Keratinocyte (primary cell): ENCODE data around the gene FIGN.

ENCODE experiments used
- CTCF ChIP-seq, 3 experiments: IDR thresholded peaks in 1 of 3; conservative IDR thresholded peaks in 1 of 3; optimal IDR thresholded peaks in 1 of 3; 2 replicates in 2 of 3; 3 replicates in 1 of 3; pipeline versions ENCODE3 to v1.5.1; 2011; ENCODE audit warnings: low read length in 3 of 3, mild to moderate bottlenecking in 3 of 3, moderate library complexity in 2 of 3, control low read depth in 1 of 3, inconsistent platforms in 1 of 3; ENCODE audit not compliant: insufficient read depth in 2 of 3; ENCODE audit errors: extremely low read depth in 1 of 3
- EZH2 ChIP-seq: IDR thresholded peaks from one replicate; pipeline ENCODE4 v1.6.1; 2012; ENCODE audit warnings: inconsistent platforms, mild to moderate bottlenecking, low read length, moderate library complexity

GRCh38 chr2:163665051-163665450, 70.8 kb downstream of the FIGN start:
- no peak for TF ChIP-seq CTCF (optimal IDR thresholded peaks at IDR 0.05 in 1 of 3, IDR thresholded peaks at IDR 0.05 in 1 of 3, conservative IDR thresholded peaks at IDR 0.05 in 1 of 3; ENCODE audit: extremely low read depth in 1 of 3, insufficient read depth in 2 of 3, low read length in 3 of 3)
- TF ChIP-seq EZH2: no peak
